ENCODE results near the gene CCDC54.
"Not testable (repeated sequence)": the region's sequence is repeated elsewhere in the genome, so short reads cannot be mapped to it uniquely, and the experiment has no call there.

CCDC54 gene

GRCh38 chr3:107377151-107377550 is at the start of gene CCDC54:
Gene CCDC54 (plus strand): TSS chr3:107377439. CDS start chr3:107377588, 149 bp downstream.
- DNase-seq: no peak

DNA sequence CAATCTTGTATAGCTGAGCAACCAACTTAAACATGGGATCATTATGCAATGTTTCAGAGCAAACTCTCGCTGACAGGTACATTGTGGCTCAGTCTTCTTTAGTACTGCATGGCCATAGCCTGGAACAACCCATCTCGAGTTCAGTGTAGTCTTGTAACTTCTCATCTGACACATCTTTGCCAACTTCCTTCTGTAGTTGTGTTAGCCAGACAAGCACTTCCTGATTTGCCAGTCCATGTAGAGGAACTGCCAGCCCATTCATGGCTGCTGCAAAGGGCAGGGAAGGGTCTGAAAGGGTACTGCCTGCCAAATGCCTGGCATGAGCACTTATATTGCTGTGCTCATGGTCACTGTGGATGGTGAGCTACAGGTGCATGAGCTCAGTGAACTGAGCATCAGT is 49.2 kb upstream of the CCDC54 start:
- no peak for DNase-seq

DNA sequence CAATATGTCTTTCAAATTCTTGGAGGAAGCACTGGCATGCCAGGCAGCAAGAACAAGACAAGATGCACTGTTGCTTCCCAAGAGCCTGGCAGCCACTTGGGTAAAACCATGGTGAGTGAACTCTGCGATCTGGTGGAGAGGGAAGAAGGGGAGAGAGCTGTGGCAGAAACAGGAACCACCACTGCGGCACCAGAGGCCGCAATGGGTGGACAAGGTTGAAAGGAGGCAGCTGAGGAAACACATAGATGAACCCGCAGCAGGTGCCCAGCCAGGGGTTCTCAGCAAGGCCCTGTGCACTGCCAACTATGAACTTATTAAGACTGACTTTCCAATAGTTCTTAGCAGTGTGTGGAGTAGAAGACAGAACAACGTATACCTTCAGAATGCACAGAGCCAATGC is 48.2 kb upstream of the CCDC54 start:
- no peak for DNase-seq

- not testable (repeated sequence) for DNase-seq
Observed at GRCh38 chr3:107339690-107340089, 37.5 kb upstream of the CCDC54 start.

DNA sequence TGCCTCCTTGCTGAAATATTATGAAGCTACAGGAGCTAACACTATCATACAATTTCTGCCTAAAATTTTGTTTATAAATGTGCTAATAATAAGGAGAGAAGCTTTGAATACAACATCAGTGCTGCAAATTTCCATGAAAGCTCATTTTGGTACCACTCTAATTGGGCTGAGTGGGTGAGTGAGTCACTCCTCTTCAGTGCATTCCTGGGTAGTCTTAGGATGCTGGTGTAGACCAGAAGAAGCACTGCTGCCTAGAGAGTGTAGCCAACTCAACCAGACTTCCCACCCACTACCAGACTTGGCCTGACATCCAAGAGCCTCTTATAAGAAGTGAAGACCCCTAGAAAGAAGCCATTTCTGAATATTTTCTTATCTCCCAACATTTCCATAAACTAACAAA is 32.5 kb upstream of the CCDC54 start:
- DNase-seq: no peak

DNA sequence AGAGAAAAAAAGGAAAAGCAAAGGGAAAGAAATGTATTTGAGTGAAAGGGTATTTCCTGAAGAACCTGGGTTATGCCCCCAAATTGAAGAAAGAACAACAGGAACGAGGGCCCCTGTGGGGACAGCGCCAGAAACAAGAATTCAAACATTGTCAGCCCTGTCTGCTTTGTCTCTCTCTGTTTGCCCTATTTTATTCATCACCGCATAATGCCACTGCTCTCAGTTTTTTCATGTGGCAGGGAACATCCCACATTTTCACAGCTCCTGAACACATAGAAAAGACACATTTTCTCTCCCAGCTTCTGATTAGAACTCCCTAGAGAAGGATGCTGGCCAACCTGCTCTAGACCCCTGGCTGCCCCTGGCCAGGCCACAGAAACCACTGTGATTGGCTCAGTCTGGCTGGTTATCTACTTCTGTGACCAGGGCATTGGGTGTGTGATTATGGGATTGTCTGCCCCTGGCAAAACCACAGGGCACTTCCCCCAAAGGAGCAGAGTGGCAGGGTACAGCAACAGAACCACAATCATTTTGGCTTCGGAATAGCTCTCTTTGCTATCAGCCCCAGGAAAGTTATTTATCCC is 31.3 kb upstream of the CCDC54 start:
- peak in 5 of 14 donors; percentile 11 to 33 (median 21) for DNase-seq

- no peak for DNase-seq
Observed at GRCh38 chr3:107346564-107346963, 30.7 kb upstream of the CCDC54 start.

DNA sequence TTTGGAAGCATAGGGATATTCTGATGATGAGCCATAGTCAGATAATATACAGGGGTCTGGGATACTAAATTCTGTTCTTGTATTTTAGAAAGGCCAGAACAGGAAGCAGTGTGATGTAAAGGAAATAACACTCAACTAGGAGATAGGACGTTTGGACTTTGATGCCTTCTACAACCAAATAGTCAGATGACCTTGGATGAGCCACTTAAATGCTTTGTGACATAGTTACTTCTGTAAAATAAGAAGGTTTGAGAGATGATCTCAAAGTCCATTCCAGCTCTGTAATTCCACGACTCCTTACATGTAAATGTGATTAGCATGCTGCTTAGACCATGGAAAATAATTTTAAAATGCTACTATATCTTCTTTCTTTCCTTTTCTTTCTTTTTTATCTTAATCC is 29.5 kb upstream of the CCDC54 start:
- no peak for DNase-seq

DNA sequence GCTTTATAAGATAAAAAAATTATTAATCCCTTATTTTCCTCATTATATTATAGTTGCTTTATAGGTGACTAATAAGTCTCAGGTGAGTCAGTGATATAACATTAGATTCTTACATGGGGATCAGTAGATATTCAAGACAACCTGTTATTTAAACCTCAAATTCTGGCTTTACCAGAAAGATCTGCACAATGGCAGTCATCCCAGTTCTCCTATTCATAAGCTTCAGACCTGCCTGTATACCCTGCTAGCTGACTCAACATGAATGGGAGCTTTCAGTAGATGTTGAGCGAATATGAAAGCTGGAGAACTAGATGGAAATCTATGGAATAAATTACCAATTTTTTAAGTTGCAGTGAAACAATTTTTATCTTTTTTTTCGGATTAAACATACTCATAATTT is 20.5 kb upstream of the CCDC54 start:
- no peak for DNase-seq

- no peak for DNase-seq
Observed at GRCh38 chr3:107361633-107362032, 15.6 kb upstream of the CCDC54 start.

DNA sequence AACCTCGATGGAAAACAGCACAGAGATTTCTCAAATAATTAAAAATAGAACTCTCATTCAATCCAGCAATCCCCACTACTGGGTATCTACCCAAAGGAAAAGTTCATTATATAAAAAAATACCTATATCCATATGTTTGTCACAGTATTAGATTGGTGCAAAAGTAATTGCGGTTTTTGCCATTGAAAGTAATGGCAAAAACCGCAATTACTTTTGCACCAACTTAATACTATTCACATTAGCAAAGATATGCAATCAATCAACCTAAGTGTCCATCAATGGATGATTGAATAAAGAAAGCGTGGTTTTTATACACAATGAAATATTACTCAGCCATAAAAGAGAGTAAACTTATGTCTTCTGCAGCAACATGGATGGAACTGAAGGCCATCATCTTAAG is 12.2 kb upstream of the CCDC54 start:
- no peak for DNase-seq

- DNase-seq: no peak
Observed at GRCh38 chr3:107366766-107367165, 10.5 kb upstream of the CCDC54 start.

DNA sequence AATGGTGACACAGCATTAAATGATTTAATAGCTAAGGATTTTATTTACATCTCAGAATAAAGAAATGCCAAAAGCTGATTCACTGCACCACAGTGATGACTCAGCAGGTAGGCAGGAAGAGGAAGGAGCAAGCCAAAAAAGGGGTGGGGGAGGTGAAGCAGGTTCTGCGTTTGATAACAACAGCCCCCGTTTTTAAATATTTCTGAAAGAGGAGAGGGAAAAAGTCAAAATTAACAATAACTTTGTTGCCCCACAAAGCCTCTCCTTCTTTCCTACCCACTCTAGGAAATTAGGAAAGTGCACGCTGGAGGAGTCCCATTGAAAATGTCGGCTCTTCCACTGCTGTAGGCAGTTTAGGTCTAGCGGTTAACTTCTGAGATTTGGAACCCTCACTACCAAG is 9.9 kb upstream of the CCDC54 start:
- no peak for DNase-seq

GRCh38 chr3:107368654-107369398 is 8.4 kb upstream of the CCDC54 start:
- no peak for DNase-seq

DNA sequence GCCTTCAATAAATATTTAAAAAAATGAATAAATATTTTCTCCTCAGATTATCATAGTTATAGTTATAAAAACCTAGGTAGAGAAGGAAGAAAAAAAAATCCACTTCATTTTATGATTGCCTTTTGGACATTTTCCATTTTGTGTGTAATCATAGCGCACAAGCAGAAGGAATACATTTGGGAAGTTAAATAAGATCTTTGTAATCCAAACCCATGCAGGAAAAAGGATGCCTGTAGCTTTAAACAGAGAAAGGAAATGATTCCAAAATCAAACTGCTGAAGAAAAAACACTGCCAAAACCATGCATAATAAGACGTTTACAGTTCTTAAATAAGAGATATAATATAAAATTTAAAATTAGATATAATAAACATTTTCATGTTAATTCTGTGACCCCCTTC is 7.4 kb upstream of the CCDC54 start:
- no peak for DNase-seq

GRCh38 chr3:107370907-107371306 is 6.3 kb upstream of the CCDC54 start:
- DNase-seq: no peak

DNA sequence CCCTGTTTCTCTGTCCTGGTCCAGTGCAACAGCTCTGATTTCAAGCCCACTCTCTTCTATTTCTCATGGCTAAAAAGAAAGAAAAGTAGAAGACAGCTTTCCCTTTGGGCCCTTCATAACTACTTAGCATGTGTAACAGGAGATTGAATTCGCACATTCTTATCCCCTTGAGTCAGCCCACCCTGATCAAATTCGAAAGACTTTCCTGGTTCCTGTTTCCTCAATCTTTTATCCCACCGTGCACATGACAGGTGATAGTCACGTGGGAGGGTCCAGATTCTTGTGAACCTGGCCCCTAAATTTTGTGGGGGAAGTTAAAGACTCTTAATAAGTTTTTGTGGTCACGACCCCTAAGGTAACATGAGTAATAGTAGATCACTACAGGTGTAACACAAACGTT is 4.7 kb upstream of the CCDC54 start:
- no peak for DNase-seq

GRCh38 chr3:107373896-107374295 is 3.3 kb upstream of the CCDC54 start:
- no peak for DNase-seq

DNA sequence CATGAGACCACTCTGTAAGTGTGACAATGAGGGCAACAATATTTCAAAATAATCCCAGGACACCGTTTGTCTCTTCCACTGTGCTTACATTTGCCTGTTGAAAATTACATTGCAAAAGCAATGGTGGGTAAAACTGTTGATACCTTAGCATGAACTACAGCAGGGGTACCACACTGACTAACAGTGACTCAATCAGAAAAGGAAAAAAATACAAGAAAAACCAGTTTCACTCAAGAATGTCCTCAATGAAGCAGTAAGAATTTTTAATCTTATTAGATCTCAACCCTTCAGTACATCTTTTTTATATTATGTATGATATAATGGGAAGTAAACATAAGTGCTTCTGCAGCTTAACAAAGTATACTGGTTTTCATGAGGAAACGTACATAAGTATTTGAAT is 1.6 kb upstream of the CCDC54 start:
- no peak for DNase-seq

DNA sequence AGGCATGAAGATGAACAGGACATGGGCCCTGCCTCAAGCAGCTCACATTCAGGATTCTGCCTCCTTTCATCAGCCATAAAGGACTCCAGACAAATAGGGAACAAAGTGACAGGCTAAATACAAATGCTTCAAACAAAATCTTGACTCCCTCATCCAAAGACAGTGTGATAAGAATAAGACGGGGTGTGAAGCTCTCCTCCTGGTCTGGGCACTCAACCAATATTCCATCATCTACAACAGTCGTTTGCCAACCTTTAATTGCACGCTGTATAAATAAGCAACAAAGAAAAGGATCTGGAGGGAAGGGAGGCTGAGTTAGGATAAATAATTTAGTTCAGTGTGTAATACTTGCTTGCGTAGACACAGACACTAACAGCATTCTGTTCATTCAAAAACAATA is 5.4 kb downstream of the CCDC54 start:
- DNase-seq: no peak

DNA sequence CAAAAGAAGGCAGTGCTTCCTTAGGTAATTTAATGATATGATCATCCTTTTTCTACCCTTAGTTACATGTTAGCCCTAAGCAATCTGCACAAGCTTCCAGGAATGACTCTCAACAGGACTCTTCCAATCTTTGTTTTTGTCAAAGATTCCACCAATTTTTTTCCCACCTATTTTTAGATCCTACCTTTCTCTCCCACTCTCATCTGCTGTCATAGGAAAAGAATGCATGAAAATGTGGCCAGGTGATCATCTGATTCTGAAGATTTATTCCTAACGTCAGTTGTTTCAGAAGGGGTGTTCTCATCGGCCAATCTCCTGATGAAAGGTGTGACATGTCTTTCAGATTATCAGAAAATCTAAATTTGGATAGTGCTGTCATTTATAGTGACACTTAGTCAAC is 7.2 kb downstream of the CCDC54 start:
- no peak for DNase-seq

GRCh38 chr3:107384907-107385306 is 7.7 kb downstream of the CCDC54 start:
- DNase-seq: no peak

GRCh38 chr3:107387555-107387954 is 10.3 kb downstream of the CCDC54 start:
- DNase-seq: no peak

GRCh38 chr3:107392549-107393165 is 15.4 kb downstream of the CCDC54 start:
- DNase-seq: no peak

Data from C1 segment of cervical spinal cord (tissue), 14 donors.